Neural cell (in vitro differentiated cells): ENCODE results near the gene IL6ST. TPM values are rescaled to one million over a fixed set of nuclear protein-coding genes. Genes with fewer than 3 reads are reported as not detected.
"Not testable (repeated sequence)": the region's sequence is repeated elsewhere in the genome, so short reads cannot be mapped to it uniquely, and the experiment has no call there.

ENCODE experiments used
- H2AFZ ChIP-seq: fragments of 200-600, 300-800 bp; sonication (generic), shearing (Covaris generic); 2 replicates; pipeline ENCODE4 v1.6.0; 2014; ENCODE audit warnings: low read depth, mild to moderate bottlenecking, antibody characterized with exemption, low read length, moderate library complexity
- H3F3A ChIP-seq: fragments of 200-600 bp; shearing (Covaris generic); 2 replicates; pipeline ENCODE4 v1.6.1; 2016; ENCODE audit warnings: mild to moderate bottlenecking, moderate library complexity, mixed read lengths, antibody characterized with exemption, low read length; ENCODE audit not compliant: insufficient read depth, poor library complexity, severe bottlenecking
- H3K27ac ChIP-seq: fragments of 200-600, 300-800 bp; sonication (generic), shearing (Covaris generic); 2 replicates; pipeline ENCODE4 v1.5.1; 2014; ENCODE audit warnings: mild to moderate bottlenecking, low read length, moderate library complexity
- H3K27me3 ChIP-seq: fragments of 300-800, 200-600 bp; sonication (generic), shearing (Covaris generic); 2 replicates; pipeline ENCODE4 v1.6.0; 2014; ENCODE audit warnings: mild to moderate bottlenecking, low read depth, low read length, moderate library complexity; ENCODE audit not compliant: insufficient read depth
- H3K36me3 ChIP-seq: fragments of 300-800, 200-600 bp; sonication (generic), shearing (Covaris generic); 2 replicates; pipeline ENCODE4 v1.5.1; 2014; ENCODE audit warnings: mild to moderate bottlenecking, antibody characterized with exemption, low read length, moderate library complexity; ENCODE audit not compliant: insufficient read depth
- H3K4me2 ChIP-seq: fragments of 300-800, 200-600 bp; sonication (generic), shearing (Covaris generic); 2 replicates; pipeline ENCODE4 v1.6.0; 2014; ENCODE audit warnings: mild to moderate bottlenecking, low read length
- H3K4me3 ChIP-seq: fragments of 300-800, 200-600 bp; sonication (generic), shearing (Covaris generic); 2 replicates; pipeline ENCODE4 v1.5.1; 2014; ENCODE audit warnings: mild to moderate bottlenecking, low read length, moderate library complexity
- H3K79me2 ChIP-seq: fragments of 200-600 bp; shearing (Covaris generic); replicated peaks from 2 replicates; pipeline ENCODE4 v1.6.0; 2014; ENCODE audit warnings: mild to moderate bottlenecking, low read length, moderate library complexity; ENCODE audit not compliant: insufficient read depth
- H3K9ac ChIP-seq: fragments of 300-800, 200-600 bp; sonication (generic), shearing (Covaris generic); 2 replicates; pipeline ENCODE4 v1.6.1; 2016; ENCODE audit warnings: mild to moderate bottlenecking, low read length, mixed read lengths
- H3K9me2 ChIP-seq: fragments of 200-600 bp; shearing (Covaris generic); 2 replicates; pipeline ENCODE4 v1.6.1; 2016; ENCODE audit warnings: mild to moderate bottlenecking, low read length, mixed read lengths; ENCODE audit not compliant: insufficient read depth
- H3K9me3 ChIP-seq: fragments of 200-600, 300-800 bp; sonication (generic), shearing (Covaris generic); 2 replicates; pipeline ENCODE4 v1.6.1; 2016; ENCODE audit warnings: mild to moderate bottlenecking, mixed run types, low read length, moderate library complexity, mixed read lengths
- H4K20me1 ChIP-seq: fragments of 200-600 bp; shearing (Covaris generic); 2 replicates; pipeline ENCODE4 v1.6.1; 2016; ENCODE audit warnings: mild to moderate bottlenecking, mixed run types; ENCODE audit not compliant: insufficient read depth
- EP300 ChIP-seq: fragments of 450-650 bp; conservative IDR thresholded peaks from 2 replicates; pipeline ENCODE4 v1.6.1; 2014; ENCODE audit warnings: antibody characterized with exemption, mild to moderate bottlenecking, moderate library complexity; ENCODE audit not compliant: poor library complexity, severe bottlenecking
- EZH2 ChIP-seq: fragments of 200-600, 300-800 bp; shearing (Covaris generic), sonication (generic); IDR thresholded peaks from 2 replicates; pipeline ENCODE4 v1.6.1; 2014; ENCODE audit warnings: antibody characterized with exemption, low read length, borderline replicate concordance, mild to moderate bottlenecking; ENCODE audit not compliant: insufficient read depth, poor library complexity, severe bottlenecking
- MXI1 ChIP-seq: fragments of 450-650 bp; conservative IDR thresholded peaks from 2 replicates; pipeline ENCODE4 v1.6.1; 2014; ENCODE audit warnings: antibody characterized with exemption, mild to moderate bottlenecking; ENCODE audit not compliant: poor library complexity, severe bottlenecking
- POLR2AphosphoS5 ChIP-seq: IDR thresholded peaks from 2 replicates; pipeline ENCODE4 v1.6.1; 2012
- RAD21 ChIP-seq: fragments of 450-650 bp; conservative IDR thresholded peaks from 2 replicates; pipeline ENCODE4 v1.6.1; 2014; ENCODE audit warnings: antibody characterized with exemption, mild to moderate bottlenecking, moderate library complexity
- SMC3 ChIP-seq: fragments of 450-650 bp; conservative IDR thresholded peaks from 2 replicates; pipeline ENCODE4 v1.6.1; 2014; ENCODE audit warnings: antibody characterized with exemption, mild to moderate bottlenecking, moderate library complexity; ENCODE audit not compliant: poor library complexity
- TAF1 ChIP-seq: IDR thresholded peaks from 2 replicates; pipeline ENCODE4 v1.6.1; 2012; ENCODE audit warnings: low read depth
- polyA minus RNA-seq: library from RNA; depleted of rRNA, polyadenylated mRNA; stranded (reverse); fragments of >200 nt; gene quantifications from 2 replicates; pipeline ENCODE4 v1.2.3, GENCODE V29; 2014
- polyA plus RNA-seq: library from polyadenylated mRNA; depleted of rRNA; stranded (reverse); fragments of >200 nt; gene quantifications from 2 replicates; pipeline ENCODE4 v1.2.3, GENCODE V29; 2014
- TF ChIP-seq, protein P1 (sequence below): fragments of 450-650 bp; IDR thresholded peaks from 2 replicates; pipeline ENCODE4 v1.5.1; 2014; ENCODE audit warnings: antibody characterized with exemption, mild to moderate bottlenecking, moderate library complexity; ENCODE audit not compliant: poor library complexity, severe bottlenecking
- TF ChIP-seq, protein P2 (sequence below): IDR thresholded peaks from 2 replicates; pipeline ENCODE4 v1.6.1; 2012; ENCODE audit warnings: borderline replicate concordance

IL6ST gene
- polyA plus RNA-seq, result 18.3 and 19.7 TPM in 2 replicates
- polyA minus RNA-seq, result 93.2 and 116 TPM in 2 replicates

DNA sequence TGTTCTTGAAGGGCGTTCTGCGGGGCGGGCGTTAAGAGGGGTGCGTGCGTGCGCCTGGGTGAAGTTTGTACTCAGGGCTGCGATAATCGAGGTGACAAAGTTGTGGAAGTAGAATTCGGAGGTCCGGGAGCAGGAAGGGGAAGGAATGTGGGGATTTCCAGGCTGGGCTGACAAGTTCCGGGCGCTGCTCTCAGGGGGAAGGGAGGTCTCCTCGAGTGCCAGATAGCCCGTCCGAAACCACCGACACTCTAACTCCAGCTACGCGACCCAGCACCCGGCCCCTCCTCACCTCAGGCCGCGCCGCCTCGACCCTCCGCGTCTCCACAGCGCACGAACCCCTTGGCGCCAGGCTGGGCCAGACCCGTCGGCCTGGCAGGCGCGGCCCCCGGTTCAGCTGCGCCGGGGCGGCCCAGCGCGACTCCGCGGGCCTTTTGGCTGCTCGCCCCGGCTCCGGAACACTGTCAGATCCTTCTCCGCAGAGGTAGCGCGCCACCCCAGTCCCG lies at the start of gene IL6ST:
Gene IL6ST, minus strand, starts transcription at position 469 of the 503 bp plus-strand sequence. CDS start 18,685 bp downstream, outside the sequence.
- H3K9ac ChIP-seq, result peak within 1 kb of the TSS; percentile 81
- H3K9me3 ChIP-seq, result no peaks in the 10 kb centered on the region
- no peaks in the 10 kb centered on the region for H3K27me3 ChIP-seq
- peak within 1 kb of the TSS; percentile 71 for H3K4me2 ChIP-seq
- H3K36me3 ChIP-seq, result no peaks in the 10 kb centered on the region
- peaks cover 5% of the 10 kb centered on the region for H3F3A ChIP-seq
- H3K79me2 ChIP-seq, result peaks cover 2% of the 10 kb centered on the region
- peak within 1 kb of the TSS; percentile 87 for H2AFZ ChIP-seq
- no peaks in the 10 kb centered on the region for H3K9me2 ChIP-seq
- H3K4me3 ChIP-seq, result peak within 1 kb of the TSS; percentile 91
- H3K27ac ChIP-seq, result peak within 1 kb of the TSS; percentile 80
- no peaks in the 10 kb centered on the region for H4K20me1 ChIP-seq
- no peak for TF ChIP-seq TAF1
- peak; percentile 28 for TF ChIP-seq SMC3
- no peak for TF ChIP-seq RAD21
- TF ChIP-seq EP300, result no peak
- TF ChIP-seq MXI1, result peak; percentile 54
- TF ChIP-seq, protein P1, sequence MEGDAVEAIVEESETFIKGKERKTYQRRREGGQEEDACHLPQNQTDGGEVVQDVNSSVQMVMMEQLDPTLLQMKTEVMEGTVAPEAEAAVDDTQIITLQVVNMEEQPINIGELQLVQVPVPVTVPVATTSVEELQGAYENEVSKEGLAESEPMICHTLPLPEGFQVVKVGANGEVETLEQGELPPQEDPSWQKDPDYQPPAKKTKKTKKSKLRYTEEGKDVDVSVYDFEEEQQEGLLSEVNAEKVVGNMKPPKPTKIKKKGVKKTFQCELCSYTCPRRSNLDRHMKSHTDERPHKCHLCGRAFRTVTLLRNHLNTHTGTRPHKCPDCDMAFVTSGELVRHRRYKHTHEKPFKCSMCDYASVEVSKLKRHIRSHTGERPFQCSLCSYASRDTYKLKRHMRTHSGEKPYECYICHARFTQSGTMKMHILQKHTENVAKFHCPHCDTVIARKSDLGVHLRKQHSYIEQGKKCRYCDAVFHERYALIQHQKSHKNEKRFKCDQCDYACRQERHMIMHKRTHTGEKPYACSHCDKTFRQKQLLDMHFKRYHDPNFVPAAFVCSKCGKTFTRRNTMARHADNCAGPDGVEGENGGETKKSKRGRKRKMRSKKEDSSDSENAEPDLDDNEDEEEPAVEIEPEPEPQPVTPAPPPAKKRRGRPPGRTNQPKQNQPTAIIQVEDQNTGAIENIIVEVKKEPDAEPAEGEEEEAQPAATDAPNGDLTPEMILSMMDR, result no peak
- TF ChIP-seq, protein P2, sequence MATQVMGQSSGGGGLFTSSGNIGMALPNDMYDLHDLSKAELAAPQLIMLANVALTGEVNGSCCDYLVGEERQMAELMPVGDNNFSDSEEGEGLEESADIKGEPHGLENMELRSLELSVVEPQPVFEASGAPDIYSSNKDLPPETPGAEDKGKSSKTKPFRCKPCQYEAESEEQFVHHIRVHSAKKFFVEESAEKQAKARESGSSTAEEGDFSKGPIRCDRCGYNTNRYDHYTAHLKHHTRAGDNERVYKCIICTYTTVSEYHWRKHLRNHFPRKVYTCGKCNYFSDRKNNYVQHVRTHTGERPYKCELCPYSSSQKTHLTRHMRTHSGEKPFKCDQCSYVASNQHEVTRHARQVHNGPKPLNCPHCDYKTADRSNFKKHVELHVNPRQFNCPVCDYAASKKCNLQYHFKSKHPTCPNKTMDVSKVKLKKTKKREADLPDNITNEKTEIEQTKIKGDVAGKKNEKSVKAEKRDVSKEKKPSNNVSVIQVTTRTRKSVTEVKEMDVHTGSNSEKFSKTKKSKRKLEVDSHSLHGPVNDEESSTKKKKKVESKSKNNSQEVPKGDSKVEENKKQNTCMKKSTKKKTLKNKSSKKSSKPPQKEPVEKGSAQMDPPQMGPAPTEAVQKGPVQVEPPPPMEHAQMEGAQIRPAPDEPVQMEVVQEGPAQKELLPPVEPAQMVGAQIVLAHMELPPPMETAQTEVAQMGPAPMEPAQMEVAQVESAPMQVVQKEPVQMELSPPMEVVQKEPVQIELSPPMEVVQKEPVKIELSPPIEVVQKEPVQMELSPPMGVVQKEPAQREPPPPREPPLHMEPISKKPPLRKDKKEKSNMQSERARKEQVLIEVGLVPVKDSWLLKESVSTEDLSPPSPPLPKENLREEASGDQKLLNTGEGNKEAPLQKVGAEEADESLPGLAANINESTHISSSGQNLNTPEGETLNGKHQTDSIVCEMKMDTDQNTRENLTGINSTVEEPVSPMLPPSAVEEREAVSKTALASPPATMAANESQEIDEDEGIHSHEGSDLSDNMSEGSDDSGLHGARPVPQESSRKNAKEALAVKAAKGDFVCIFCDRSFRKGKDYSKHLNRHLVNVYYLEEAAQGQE, result no peak

DNA sequence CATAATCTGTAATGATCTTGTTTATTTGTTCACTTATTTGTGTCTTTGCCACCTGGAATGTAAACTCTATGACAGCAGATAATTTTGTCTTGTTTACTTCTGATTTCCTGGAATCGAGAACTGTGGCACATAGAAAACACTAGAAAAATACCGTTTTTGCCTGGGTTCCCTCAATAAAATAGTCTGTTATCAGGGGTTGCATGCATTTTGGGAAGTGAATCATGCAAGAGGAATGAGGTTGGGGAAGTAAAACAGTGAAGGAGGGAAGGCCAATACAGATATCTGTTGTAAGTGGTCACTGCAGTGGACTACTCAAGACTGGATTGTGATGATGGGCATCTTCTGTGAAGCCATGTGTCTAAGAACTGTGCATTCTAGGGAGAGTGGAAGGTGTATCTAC lies 45.2 kb upstream of the IL6ST start:
- H3K79me2 ChIP-seq, result no peaks in the 10 kb centered on the region
- H3K27ac ChIP-seq, result no peak overlapping the region
- no peaks in the 10 kb centered on the region for H3K27me3 ChIP-seq
- no peaks in the 10 kb centered on the region for H4K20me1 ChIP-seq
- H3K9me3 ChIP-seq, result no peaks in the 10 kb centered on the region
- H3K9ac ChIP-seq, result no peak overlapping the region
- no peak for TF ChIP-seq POLR2AphosphoS5
- TF ChIP-seq EZH2, result no peak
- TF ChIP-seq, protein P1, result no peak
- TF ChIP-seq, protein P2, result no peak
- TF ChIP-seq EP300, result no peak
- TF ChIP-seq MXI1, result no peak
- no peak for TF ChIP-seq TAF1
- no peak for TF ChIP-seq RAD21
- no peak for TF ChIP-seq SMC3
- H3K36me3 ChIP-seq, result no peaks in the 10 kb centered on the region
- no peak overlapping the region for H3K4me2 ChIP-seq
- H2AFZ ChIP-seq, result no peak overlapping the region
- H3F3A ChIP-seq, result no peaks in the 10 kb centered on the region
- H3K4me3 ChIP-seq, result no peak overlapping the region
- H3K9me2 ChIP-seq, result no peaks in the 10 kb centered on the region

DNA sequence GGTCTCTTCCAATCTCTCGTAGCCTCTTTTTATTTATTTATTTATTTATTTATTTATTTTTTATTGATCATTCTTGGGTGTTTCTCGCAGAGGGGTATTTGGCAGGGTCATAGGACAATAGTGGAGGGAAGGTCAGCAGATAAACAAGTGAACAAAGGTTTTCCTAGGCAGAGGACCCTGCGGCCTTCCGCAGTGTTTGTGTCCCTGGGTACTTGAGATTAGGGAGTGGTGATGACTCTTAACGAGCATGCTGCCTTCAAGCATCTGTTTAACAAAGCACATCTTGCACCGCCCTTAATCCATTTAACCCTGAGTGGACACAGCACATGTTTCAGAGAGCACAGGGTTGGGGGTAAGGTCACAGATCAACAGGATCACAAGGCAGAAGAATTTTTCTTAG lies 43.4 kb upstream of the IL6ST start:
- H2AFZ ChIP-seq, H3K9ac ChIP-seq, H3K79me2 ChIP-seq, H3K27me3 ChIP-seq, H3K4me2 ChIP-seq, H3K4me3 ChIP-seq, H3K36me3 ChIP-seq, H4K20me1 ChIP-seq, H3K9me3 ChIP-seq, H3K9me2 ChIP-seq, H3F3A ChIP-seq, H3K27ac ChIP-seq: not testable (repeated sequence)
